Caco-2 (cell line): Measurements from ENCODE around the gene NCAPD3. TPM values are rescaled to one million over a fixed set of nuclear protein-coding genes. Genes with fewer than 3 reads are reported as not detected.
A peak's percentile ranks its signal among the peaks of the same experiment; 100 is the strongest.

Experiments
- BruUV-seq: library from RNA; stranded (reverse); fragments of 400-500 nt; replicated peaks from 2 replicates; lab custom pipeline; 2021; lab: Mats Ljungman, UMichigan
- CTCF ChIA-PET: fragments of 300-600 bp; sonication (Branson Sonifier 250); formaldehyde crosslinking; loops from one replicate; lab custom pipeline; 2022; ENCODE audit warnings: antibody characterized with exemption; lab: Charles Lee
- POLR2A ChIA-PET: fragments of 300-600 bp; sonication (Branson Sonifier 250); formaldehyde crosslinking; loops from one replicate; lab custom pipeline; 2022; ENCODE audit warnings: antibody characterized with exemption; lab: Charles Lee
- DNase-seq, 2 experiments: peaks; one replicate each; pipeline versions ENCODE4 v3.0.0 to v3.0.0-alpha.2; 2020 to 2022
- H3K27me3 ChIP-seq: replicated peaks from 2 replicates; pipeline ENCODE4 v1.6.0; 2011; ENCODE audit warnings: low read length; ENCODE audit not compliant: control insufficient read depth, insufficient read depth
- H3K36me3 ChIP-seq: 2 replicates; pipeline ENCODE4 v1.5.1; 2011; ENCODE audit warnings: low read length; ENCODE audit not compliant: control insufficient read depth, insufficient read depth
- H3K4me1 ChIP-seq: fragments of 250-450 bp; sonication (Bioruptor Pico); 2 replicates; pipeline ENCODE4 v1.5.1; 2020; ENCODE audit warnings: mild to moderate bottlenecking
- H3K4me3 ChIP-seq: 2 replicates; pipeline ENCODE4 v1.5.1; 2011; ENCODE audit warnings: low read depth, mild to moderate bottlenecking, control low read depth, low read length
- H3K9me3 ChIP-seq: fragments of 250-450 bp; sonication (Bioruptor Pico); 2 replicates; pipeline ENCODE4 v1.5.1; 2020; ENCODE audit warnings: mild to moderate bottlenecking, moderate library complexity
- H3K27ac Mint-ChIP-seq: one replicate; pipeline ENCODE4 v1.8.0; 2022; ENCODE audit warnings: mixed read lengths; ENCODE audit not compliant: unreplicated experiment
- H3K27me3 Mint-ChIP-seq: one replicate; pipeline ENCODE4 v1.8.0; 2022; ENCODE audit warnings: mixed read lengths; ENCODE audit not compliant: insufficient read depth, unreplicated experiment
- H3K36me3 Mint-ChIP-seq: one replicate; pipeline ENCODE4 v1.8.0; 2022; ENCODE audit warnings: mild to moderate bottlenecking, mixed read lengths; ENCODE audit not compliant: insufficient read depth, unreplicated experiment
- H3K4me1 Mint-ChIP-seq: one replicate; pipeline ENCODE4 v1.8.0; 2022; ENCODE audit warnings: low read depth, mixed read lengths; ENCODE audit not compliant: unreplicated experiment
- H3K4me3 Mint-ChIP-seq: one replicate; pipeline ENCODE4 v1.8.0; 2022; ENCODE audit warnings: mild to moderate bottlenecking, moderate library complexity, mixed read lengths; ENCODE audit not compliant: unreplicated experiment
- H3K9me3 Mint-ChIP-seq: one replicate; pipeline ENCODE4 v1.8.0; 2022; ENCODE audit warnings: mixed read lengths; ENCODE audit not compliant: unreplicated experiment
- intact Hi-C: fragments of 100-400 bp; cut with micrococcal nuclease; formaldehyde crosslinking; loops from one replicate; pipeline ENCODE4 v1.10.0; 2022; ENCODE audit not compliant: unreplicated experiment
- total RNA-seq: library from RNA; stranded (reverse); gene quantifications from 2 replicates; pipeline ENCODE4 v1.2.3, GENCODE V29; 2022
- TF ChIP-seq, protein P1 (sequence below), 2 experiments: fragments of 200-600 bp in 1 of 2; IDR thresholded peaks; 1 replicate in 1 of 2; 2 replicates in 1 of 2; pipeline versions ENCODE4 v1.5.1 to v1.8.0; 2011 to 2022; ENCODE audit warnings: antibody characterized with exemption in 1 of 2, control low read depth in 1 of 2, inconsistent platforms in 1 of 2, low read depth in 1 of 2, low read length in 1 of 2, mild to moderate bottlenecking in 1 of 2, moderate library complexity in 1 of 2; ENCODE audit not compliant: insufficient read depth in 1 of 2, severe bottlenecking in 1 of 2, unreplicated experiment in 1 of 2

The NCAPD3 gene
- total RNA-seq, 1 experiment from 2014 or later = 108 TPM

DNA sequence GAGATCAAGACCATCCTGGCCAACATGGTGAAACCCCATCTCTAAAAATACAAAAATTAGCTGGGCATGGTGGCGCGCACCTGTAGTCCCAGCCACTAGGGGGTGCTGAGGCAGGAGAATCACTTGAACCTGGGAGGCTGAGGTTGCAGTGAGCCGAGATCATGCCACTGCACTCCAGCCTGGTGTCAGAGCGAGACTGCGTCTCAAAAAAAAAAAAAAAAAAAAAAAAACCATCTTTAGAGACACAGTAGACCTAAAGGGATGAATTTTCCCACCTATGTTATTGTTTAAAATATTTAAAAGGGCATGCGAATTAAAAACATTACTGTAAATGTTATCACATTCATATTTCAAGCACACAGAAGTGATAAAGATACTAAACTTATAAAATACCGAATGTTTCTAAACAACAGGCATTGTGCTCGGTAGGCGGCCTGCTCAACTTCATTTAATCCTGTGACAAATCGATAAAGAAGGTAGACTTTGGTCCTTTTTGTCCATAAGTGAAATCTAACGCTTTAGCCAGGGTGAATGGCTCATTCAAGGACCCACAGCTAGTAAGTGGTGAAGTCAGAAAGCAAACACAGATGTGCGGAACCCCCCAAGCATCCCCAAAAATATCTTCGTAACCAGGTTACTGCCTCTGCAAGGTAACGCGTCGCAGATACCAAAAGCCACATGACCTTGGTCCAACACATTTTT, 16.1 kb downstream of the NCAPD3 start:
- Histone ChIP-seq H3K4me3 (no peak overlapping the region), H3K27me3 (no peaks in the 10 kb centered on the region), H3K4me1 (no peaks in the 10 kb centered on the region), H3K9me3 (no peaks in the 10 kb centered on the region), H3K36me3 (peaks cover 8% of the 10 kb centered on the region)
- no peaks in the 10 kb centered on the region for H3K27me3 Mint-ChIP-seq
- no TSS peak for BruUV-seq
- H3K4me3 Mint-ChIP-seq = no peak overlapping the region
- H3K27ac Mint-ChIP-seq = no peak overlapping the region
- no peaks in the 10 kb centered on the region for H3K4me1 Mint-ChIP-seq
- TF ChIP-seq, protein P1, sequence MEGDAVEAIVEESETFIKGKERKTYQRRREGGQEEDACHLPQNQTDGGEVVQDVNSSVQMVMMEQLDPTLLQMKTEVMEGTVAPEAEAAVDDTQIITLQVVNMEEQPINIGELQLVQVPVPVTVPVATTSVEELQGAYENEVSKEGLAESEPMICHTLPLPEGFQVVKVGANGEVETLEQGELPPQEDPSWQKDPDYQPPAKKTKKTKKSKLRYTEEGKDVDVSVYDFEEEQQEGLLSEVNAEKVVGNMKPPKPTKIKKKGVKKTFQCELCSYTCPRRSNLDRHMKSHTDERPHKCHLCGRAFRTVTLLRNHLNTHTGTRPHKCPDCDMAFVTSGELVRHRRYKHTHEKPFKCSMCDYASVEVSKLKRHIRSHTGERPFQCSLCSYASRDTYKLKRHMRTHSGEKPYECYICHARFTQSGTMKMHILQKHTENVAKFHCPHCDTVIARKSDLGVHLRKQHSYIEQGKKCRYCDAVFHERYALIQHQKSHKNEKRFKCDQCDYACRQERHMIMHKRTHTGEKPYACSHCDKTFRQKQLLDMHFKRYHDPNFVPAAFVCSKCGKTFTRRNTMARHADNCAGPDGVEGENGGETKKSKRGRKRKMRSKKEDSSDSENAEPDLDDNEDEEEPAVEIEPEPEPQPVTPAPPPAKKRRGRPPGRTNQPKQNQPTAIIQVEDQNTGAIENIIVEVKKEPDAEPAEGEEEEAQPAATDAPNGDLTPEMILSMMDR (IDR thresholded peaks at IDR 0.05; ENCODE audit: insufficient read depth in 1 of 2, low read depth in 1 of 2, low read length in 1 of 2, severe bottlenecking in 1 of 2, unreplicated experiment in 1 of 2) = peak; percentile 62 to 94
- H3K36me3 Mint-ChIP-seq = peaks cover 91% of the 10 kb centered on the region
- ChIA-PET POLR2A (interaction anchor here (1.0 kb wide), 1 partner anchor 10 kb away, joined by 17 read pairs; no protein-coding TSS in a partner anchor), CTCF (interaction anchor here (0.7 to 1.0 kb wide), 5 partner anchors 17 to 129 kb away, joined by 4 to 11 read pairs (median 7); partner anchors contain the start of gene VPS26B)
- intact Hi-C loops = loop anchor here (1.0 kb wide), 1 partner anchor 37 kb away; no protein-coding TSS in a partner anchor
- peak; percentile 66 to 82 for DNase-seq
- H3K9me3 Mint-ChIP-seq = no peaks in the 10 kb centered on the region

DNA sequence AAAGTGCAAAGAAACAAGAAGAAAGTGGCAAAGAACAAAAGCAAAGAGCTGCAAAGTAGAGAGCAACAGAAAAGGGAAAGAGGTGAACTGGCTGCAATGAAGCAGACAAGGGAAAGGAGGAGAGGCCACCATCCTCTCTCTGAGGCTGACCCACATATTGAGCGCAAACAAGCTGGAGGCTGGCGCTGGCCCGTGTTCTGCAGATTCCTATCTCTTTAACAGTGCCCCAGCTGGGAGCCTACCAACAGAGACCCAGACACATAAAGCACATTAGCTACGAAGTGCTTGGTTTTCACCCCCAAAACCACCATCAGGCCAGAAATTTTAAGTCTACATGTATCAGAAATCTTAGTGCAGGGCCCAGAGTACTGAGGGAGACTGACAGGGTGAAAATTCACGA, 17.6 kb downstream of the NCAPD3 start:
- peaks cover 94% of the 10 kb centered on the region for H3K36me3 Mint-ChIP-seq
- POLR2A ChIA-PET = no interaction called here
- no peaks in the 10 kb centered on the region for H3K9me3 ChIP-seq
- no TSS peak for BruUV-seq
- H3K36me3 ChIP-seq = peaks cover 8% of the 10 kb centered on the region
- no peaks in the 10 kb centered on the region for H3K4me1 Mint-ChIP-seq
- TF ChIP-seq, protein P1 (IDR thresholded peaks at IDR 0.05; ENCODE audit: insufficient read depth in 1 of 2, low read depth in 1 of 2, low read length in 1 of 2, severe bottlenecking in 1 of 2, unreplicated experiment in 1 of 2) = no peak
- no peak for DNase-seq
- no peaks in the 10 kb centered on the region for H3K9me3 Mint-ChIP-seq
- H3K4me3 Mint-ChIP-seq = no peak overlapping the region
- H3K27ac Mint-ChIP-seq = no peak overlapping the region
- no peak overlapping the region for H3K4me3 ChIP-seq
- H3K27me3 Mint-ChIP-seq = no peaks in the 10 kb centered on the region
- H3K4me1 ChIP-seq = no peaks in the 10 kb centered on the region
- H3K27me3 ChIP-seq = no peaks in the 10 kb centered on the region
- intact Hi-C loops = no loop called here
- CTCF ChIA-PET = interaction anchor here (0.6 kb wide), 1 partner anchor 9 kb away, joined by 7 read pairs; no protein-coding TSS in a partner anchor

DNA sequence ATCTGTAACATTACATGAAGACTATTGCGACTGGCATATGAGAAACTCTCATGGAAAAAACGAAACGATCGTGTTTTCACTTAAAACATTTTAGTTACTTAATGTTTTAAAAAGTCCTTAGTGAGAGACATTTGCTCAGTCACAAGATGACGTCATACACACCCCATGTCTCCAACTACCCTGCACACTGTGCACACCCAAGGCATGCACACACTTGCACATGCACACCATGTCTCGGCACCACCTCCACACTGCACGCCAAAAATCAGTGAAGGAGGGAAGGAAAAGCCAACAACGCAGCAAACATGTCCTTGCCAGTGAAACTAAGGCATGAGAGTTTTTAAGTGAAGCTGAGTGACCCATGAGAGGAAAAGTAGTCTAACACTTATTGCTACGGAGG, 18.0 kb downstream of the NCAPD3 start:
- CTCF ChIA-PET = no interaction called here
- Mint-ChIP-seq H3K4me1 (no peaks in the 10 kb centered on the region), H3K36me3 (peaks cover 94% of the 10 kb centered on the region)

More for the DNA sequence above, 18.0 kb downstream of the NCAPD3 start:
- Mint-ChIP-seq H3K4me3 (no peak overlapping the region), H3K27me3 (no peaks in the 10 kb centered on the region), H3K9me3 (no peaks in the 10 kb centered on the region), H3K27ac (no peak overlapping the region)
- Histone ChIP-seq H3K27me3 (no peaks in the 10 kb centered on the region), H3K36me3 (peaks cover 8% of the 10 kb centered on the region), H3K4me1 (no peaks in the 10 kb centered on the region), H3K9me3 (no peaks in the 10 kb centered on the region), H3K4me3 (no peak overlapping the region)
- TF ChIP-seq, protein P1 (IDR thresholded peaks at IDR 0.05; ENCODE audit: insufficient read depth in 1 of 2, low read depth in 1 of 2, low read length in 1 of 2, severe bottlenecking in 1 of 2, unreplicated experiment in 1 of 2) = no peak
- BruUV-seq = no TSS peak
- intact Hi-C loops = no loop called here
- DNase-seq = no peak
- POLR2A ChIA-PET = no interaction called here
